Endothelial cell of umbilical vein (primary cell): ENCODE measurements around the gene SLC25A21. TPM values are rescaled to one million over a fixed set of nuclear protein-coding genes. Genes with fewer than 3 reads are reported as not detected.
A peak's percentile ranks its signal among the peaks of the same experiment; 100 is the strongest.

Experiments used
- BruUV-seq: library from RNA; stranded (reverse); fragments of 400-500 nt; replicated peaks from 2 replicates; lab custom pipeline; 2021; lab: Mats Ljungman, UMichigan
- CTCF ChIA-PET: fragments of 300-600, 350-600 bp; sonication (Branson Sonifier 250); formaldehyde crosslinking; loops from one replicate; lab custom pipeline; 2021; ENCODE audit warnings: antibody characterized with exemption, inconsistent platforms; lab: Charles Lee
- POLR2A ChIA-PET: fragments of 300-600, 350-600 bp; sonication (Branson Sonifier 250); formaldehyde crosslinking; loops from one replicate; lab custom pipeline; 2021; ENCODE audit warnings: antibody characterized with exemption, inconsistent platforms; lab: Charles Lee
- DNase-seq: peaks from one replicate; pipeline ENCODE4 v3.0.0-alpha.2; 2011; ENCODE audit warnings: low read depth, low spot score
- FAIRE-seq: peaks from 2 replicates; lab custom pipeline; 2011; peaks lifted over from hg19 to GRCh38; lab: Jason Lieb, UNC
- H2AFZ ChIP-seq: 2 replicates; pipeline ENCODE4 v1.6.0; 2012; ENCODE audit warnings: low read depth, low read length, control low read depth, inconsistent platforms
- H3K27ac ChIP-seq: 2 replicates; pipeline ENCODE4 v1.5.1; 2011; ENCODE audit warnings: low read depth, mild to moderate bottlenecking, control low read depth, low read length, moderate library complexity; ENCODE audit not compliant: insufficient read depth
- H3K27me3 ChIP-seq, 2 experiments: 2 replicates each; pipeline versions ENCODE4 v1.6.0 to v1.6.1; 2011; ENCODE audit warnings: low read length in 2 of 2, mixed read lengths in 1 of 2; ENCODE audit not compliant: control insufficient read depth in 2 of 2, insufficient read depth in 2 of 2
- H3K36me3 ChIP-seq, 2 experiments: 2 replicates in 1 of 2; 3 replicates in 1 of 2; pipeline ENCODE4 v1.5.1; 2011; ENCODE audit warnings: low read length in 2 of 2, mild to moderate bottlenecking in 1 of 2, moderate library complexity in 1 of 2; ENCODE audit not compliant: control insufficient read depth in 2 of 2, insufficient read depth in 2 of 2; ENCODE audit errors: extremely low read depth in 1 of 2
- H3K4me1 ChIP-seq: 3 replicates; pipeline ENCODE4 v1.5.1; 2011; ENCODE audit warnings: mild to moderate bottlenecking, low read length; ENCODE audit not compliant: control insufficient read depth, insufficient read depth; ENCODE audit errors: extremely low read depth
- H3K4me2 ChIP-seq: 2 replicates; pipeline ENCODE4 v1.6.1; 2011; ENCODE audit warnings: low read length, control low read depth, mixed read lengths; ENCODE audit not compliant: insufficient read depth
- H3K4me3 ChIP-seq, 3 experiments: fragments of 200-600 bp in 1 of 3; sonication (generic), shearing (Covaris generic) in 1 of 3; replicated peaks in 1 of 3; 2 replicates each; pipeline ENCODE4 v1.5.1; 2011 to 2016; ENCODE audit warnings: control low read depth in 3 of 3, low read length in 3 of 3, mild to moderate bottlenecking in 2 of 3, inconsistent platforms in 1 of 3, low read depth in 1 of 3, moderate library complexity in 1 of 3; ENCODE audit not compliant: insufficient read depth in 1 of 3
- H3K79me2 ChIP-seq: 2 replicates; pipeline ENCODE4 v1.6.0; 2012; ENCODE audit warnings: low read length, inconsistent platforms; ENCODE audit not compliant: control insufficient read depth, insufficient read depth
- H3K9ac ChIP-seq: replicated peaks from 2 replicates; pipeline ENCODE3; 2011; ENCODE audit warnings: low read length, control low read depth; ENCODE audit not compliant: insufficient read depth; ENCODE audit errors: extremely low read depth
- H3K9me1 ChIP-seq: replicated peaks from 3 replicates; pipeline ENCODE4 v1.6.0; 2011; ENCODE audit warnings: mild to moderate bottlenecking, low read length; ENCODE audit not compliant: control insufficient read depth, insufficient read depth; ENCODE audit errors: extremely low read depth
- H3K9me3 ChIP-seq: replicated peaks from 2 replicates; pipeline ENCODE4 v1.5.1; 2012; ENCODE audit warnings: low read length, inconsistent platforms; ENCODE audit not compliant: control insufficient read depth, insufficient read depth
- H4K20me1 ChIP-seq: replicated peaks from 2 replicates; pipeline ENCODE3; 2011; ENCODE audit warnings: mild to moderate bottlenecking, low read length; ENCODE audit not compliant: control insufficient read depth, insufficient read depth; ENCODE audit errors: extremely low read depth
- EZH2 ChIP-seq: IDR thresholded peaks from 2 replicates; pipeline ENCODE4 v1.6.1; 2012; ENCODE audit warnings: borderline replicate concordance, low read depth, mild to moderate bottlenecking, moderate library complexity, low read length, inconsistent platforms; ENCODE audit not compliant: severe bottlenecking
- FOS ChIP-seq: IDR thresholded peaks from 2 replicates; pipeline ENCODE4 v1.6.1; 2011; ENCODE audit warnings: mild to moderate bottlenecking, low read length, moderate library complexity, borderline replicate concordance; ENCODE audit not compliant: insufficient read depth
- GATA2 ChIP-seq: IDR thresholded peaks from 2 replicates; pipeline ENCODE4 v1.7.0; 2011; ENCODE audit warnings: low read depth, mild to moderate bottlenecking, moderate library complexity, mixed read lengths, low read length; ENCODE audit not compliant: insufficient read length, insufficient read depth
- JUN ChIP-seq: IDR thresholded peaks from 2 replicates; pipeline ENCODE4 v1.6.1; 2011; ENCODE audit warnings: borderline replicate concordance, low read depth; ENCODE audit not compliant: insufficient read length, insufficient read depth
- MYC ChIP-seq: IDR thresholded peaks from one replicate; pipeline ENCODE4 v1.6.1; 2011; ENCODE audit warnings: mild to moderate bottlenecking, low read depth, low read length
- POLR2A ChIP-seq: IDR thresholded peaks from 2 replicates; pipeline ENCODE4 v1.6.1; 2012; ENCODE audit warnings: low read depth, mild to moderate bottlenecking, control low read depth, low read length
- POLR2AphosphoS5 ChIP-seq: IDR thresholded peaks from 2 replicates; pipeline ENCODE4 v1.6.1; 2012; ENCODE audit warnings: low read depth, mild to moderate bottlenecking, control low read depth, low read length, moderate library complexity; ENCODE audit not compliant: insufficient read depth
- dilution Hi-C: fragments of 300-500 bp; cut with MboI; formaldehyde crosslinking; loops from one replicate; pipeline ENCODE4 v1.15.0; 2019; ENCODE audit warnings: low sequenced_read_pairs; ENCODE audit not compliant: extremely low pct_ligation_motif_present
- intact Hi-C: fragments of 100-400 bp; cut with micrococcal nuclease; formaldehyde crosslinking; loops from one replicate; pipeline ENCODE4 v1.10.0; 2022
- polyA plus RNA-seq, 4 experiments: library from polyadenylated mRNA; depleted of rRNA in 3 of 4; stranded (reverse) in 3 of 4; unstranded in 1 of 4; fragments of >200 nt; gene quantifications; 2 replicates each; pipeline versions ENCODE4 v1.2.1 to v1.2.3, GENCODE V29; 2011 to 2012; ENCODE audit warnings: missing spikeins in 1 of 4
- total RNA-seq: library from RNA; stranded (reverse); gene quantifications from 2 replicates; pipeline ENCODE4 v1.2.3, GENCODE V29; 2021
- TF ChIP-seq, protein P1 (sequence below): IDR thresholded peaks from 2 replicates; pipeline ENCODE4 v1.6.1; 2011; ENCODE audit not compliant: insufficient read depth, insufficient read length
- TF ChIP-seq, protein P2 (sequence below), 2 donors: IDR thresholded peaks; 1 replicate in 1 of 2; 2 replicates in 1 of 2; pipeline ENCODE4 v1.5.1; 2011; ENCODE audit warnings: low read length in 2 of 2, mild to moderate bottlenecking in 2 of 2, moderate library complexity in 2 of 2, control low read depth in 1 of 2, inconsistent platforms in 1 of 2, low read depth in 1 of 2; ENCODE audit not compliant: insufficient read depth in 1 of 2; ENCODE audit errors: extremely low read depth in 1 of 2

SLC25A21 gene
- total and polyA plus RNA-seq, 2 donors (not counting 3 experiments of a cell fraction or from before 2014, with no cell fraction given): 0.98 to 1.4 TPM

GRCh38 chr14:36997843-36998242 lies 174.6 kb downstream of the SLC25A21 start:
- Histone ChIP-seq H3K9me1 (no peaks in the 10 kb centered on the region), H3K9ac (no peak overlapping the region), H3K4me3 (no peak overlapping the region), H3K4me1 (peaks cover 7% of the 10 kb centered on the region), H3K36me3 (no peaks in the 10 kb centered on the region), H2AFZ (no peak overlapping the region), H3K27ac (no peak overlapping the region), H3K27me3 (no peaks in the 10 kb centered on the region), H3K4me2 (no peak overlapping the region), H3K9me3 (no peaks in the 10 kb centered on the region), H3K79me2 (no peaks in the 10 kb centered on the region), H4K20me1 (no peaks in the 10 kb centered on the region)
- TF ChIP-seq JUN (no peak), GATA2 (no peak), EZH2 (no peak), MYC (no peak), POLR2AphosphoS5 (no peak), FOS (no peak), POLR2A (no peak)
- TF ChIP-seq, protein P1, sequence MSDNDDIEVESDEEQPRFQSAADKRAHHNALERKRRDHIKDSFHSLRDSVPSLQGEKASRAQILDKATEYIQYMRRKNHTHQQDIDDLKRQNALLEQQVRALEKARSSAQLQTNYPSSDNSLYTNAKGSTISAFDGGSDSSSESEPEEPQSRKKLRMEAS: no peak
- TF ChIP-seq, protein P2, sequence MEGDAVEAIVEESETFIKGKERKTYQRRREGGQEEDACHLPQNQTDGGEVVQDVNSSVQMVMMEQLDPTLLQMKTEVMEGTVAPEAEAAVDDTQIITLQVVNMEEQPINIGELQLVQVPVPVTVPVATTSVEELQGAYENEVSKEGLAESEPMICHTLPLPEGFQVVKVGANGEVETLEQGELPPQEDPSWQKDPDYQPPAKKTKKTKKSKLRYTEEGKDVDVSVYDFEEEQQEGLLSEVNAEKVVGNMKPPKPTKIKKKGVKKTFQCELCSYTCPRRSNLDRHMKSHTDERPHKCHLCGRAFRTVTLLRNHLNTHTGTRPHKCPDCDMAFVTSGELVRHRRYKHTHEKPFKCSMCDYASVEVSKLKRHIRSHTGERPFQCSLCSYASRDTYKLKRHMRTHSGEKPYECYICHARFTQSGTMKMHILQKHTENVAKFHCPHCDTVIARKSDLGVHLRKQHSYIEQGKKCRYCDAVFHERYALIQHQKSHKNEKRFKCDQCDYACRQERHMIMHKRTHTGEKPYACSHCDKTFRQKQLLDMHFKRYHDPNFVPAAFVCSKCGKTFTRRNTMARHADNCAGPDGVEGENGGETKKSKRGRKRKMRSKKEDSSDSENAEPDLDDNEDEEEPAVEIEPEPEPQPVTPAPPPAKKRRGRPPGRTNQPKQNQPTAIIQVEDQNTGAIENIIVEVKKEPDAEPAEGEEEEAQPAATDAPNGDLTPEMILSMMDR (IDR thresholded peaks at IDR 0.05; ENCODE audit: extremely low read depth in 1 of 2, insufficient read depth in 1 of 2, low read depth in 1 of 2, low read length in 2 of 2): no peak
- DNase-seq (peak; percentile 53), FAIRE-seq (peak; percentile 54)
- dilution Hi-C loops (no loop called here), intact Hi-C loops (no loop called here)
- POLR2A ChIA-PET: no interaction called here
- CTCF ChIA-PET: no interaction called here
- no TSS peak for BruUV-seq
